ENCODE results near the gene SH3RF3.

The SH3RF3 gene

GRCh38 chr2:109427661-109428091, 298.7 kb downstream of the SH3RF3 start:
- ATAC-seq (ENCODE audit: low read depth) (no peak), DNase-seq (ENCODE audit: low spot score) (peak; percentile 46)
- H3K9me3 ChIP-seq (ENCODE audit: severe bottlenecking) = no peaks in the 10 kb centered on the region
- H3K4me1 ChIP-seq (ENCODE audit: insufficient read depth, poor library complexity, severe bottlenecking) = no peaks in the 10 kb centered on the region
- no peak overlapping the region for H3K4me3 ChIP-seq (ENCODE audit: severe bottlenecking)
- H3K27ac ChIP-seq (ENCODE audit: poor library complexity, severe bottlenecking) = no peak overlapping the region
- no peaks in the 10 kb centered on the region for H3K36me3 ChIP-seq (ENCODE audit: low read depth)
- no peak for TF ChIP-seq CTCF (IDR thresholded peaks at IDR 0.05; ENCODE audit: poor library complexity, severe bottlenecking)
- no peaks in the 10 kb centered on the region for H3K27me3 ChIP-seq (ENCODE audit: insufficient read depth, poor library complexity, severe bottlenecking)

- Histone ChIP-seq H3K27ac (ENCODE audit: poor library complexity, severe bottlenecking) (no peak overlapping the region), H3K9me3 (ENCODE audit: severe bottlenecking) (no peaks in the 10 kb centered on the region), H3K36me3 (ENCODE audit: low read depth) (no peaks in the 10 kb centered on the region), H3K4me1 (ENCODE audit: insufficient read depth, poor library complexity, severe bottlenecking) (no peaks in the 10 kb centered on the region), H3K4me3 (ENCODE audit: severe bottlenecking) (no peak overlapping the region), H3K27me3 (ENCODE audit: insufficient read depth, poor library complexity, severe bottlenecking) (no peaks in the 10 kb centered on the region)
- no peak for TF ChIP-seq CTCF (IDR thresholded peaks at IDR 0.05; ENCODE audit: poor library complexity, severe bottlenecking)
- peak; percentile 55 for DNase-seq (ENCODE audit: low spot score)
- ATAC-seq (ENCODE audit: low read depth) = no peak
Measured at GRCh38 chr2:109428281-109428680, 299.3 kb downstream of the SH3RF3 start.

GRCh38 chr2:109428841-109429566, 300.0 kb downstream of the SH3RF3 start:
- Histone ChIP-seq H3K36me3 (ENCODE audit: low read depth) (no peaks in the 10 kb centered on the region), H3K4me1 (ENCODE audit: insufficient read depth, poor library complexity, severe bottlenecking) (no peaks in the 10 kb centered on the region), H3K27me3 (ENCODE audit: insufficient read depth, poor library complexity, severe bottlenecking) (no peaks in the 10 kb centered on the region), H3K9me3 (ENCODE audit: severe bottlenecking) (no peaks in the 10 kb centered on the region), H3K4me3 (ENCODE audit: severe bottlenecking) (no peak overlapping the region), H3K27ac (ENCODE audit: poor library complexity, severe bottlenecking) (no peak overlapping the region)
- DNase-seq (ENCODE audit: low spot score) (peak; percentile 40), ATAC-seq (ENCODE audit: low read depth) (no peak)
- no peak for TF ChIP-seq CTCF (IDR thresholded peaks at IDR 0.05; ENCODE audit: poor library complexity, severe bottlenecking)

GRCh38 chr2:109429567-109430328, 300.7 kb downstream of the SH3RF3 start:
- Histone ChIP-seq H3K4me1 (ENCODE audit: insufficient read depth, poor library complexity, severe bottlenecking) (no peaks in the 10 kb centered on the region), H3K36me3 (ENCODE audit: low read depth) (no peaks in the 10 kb centered on the region), H3K9me3 (ENCODE audit: severe bottlenecking) (no peaks in the 10 kb centered on the region), H3K27me3 (ENCODE audit: insufficient read depth, poor library complexity, severe bottlenecking) (no peaks in the 10 kb centered on the region), H3K27ac (ENCODE audit: poor library complexity, severe bottlenecking) (no peak overlapping the region), H3K4me3 (ENCODE audit: severe bottlenecking) (no peak overlapping the region)
- ATAC-seq (ENCODE audit: low read depth) = no peak
- peak; percentile 53 for DNase-seq (ENCODE audit: low spot score)
- no peak for TF ChIP-seq CTCF (IDR thresholded peaks at IDR 0.05; ENCODE audit: poor library complexity, severe bottlenecking)

- H3K4me1 ChIP-seq (ENCODE audit: insufficient read depth, poor library complexity, severe bottlenecking) = no peaks in the 10 kb centered on the region
- DNase-seq (ENCODE audit: low spot score) = no peak
- no peak overlapping the region for H3K27ac ChIP-seq (ENCODE audit: poor library complexity, severe bottlenecking)
- no peak for TF ChIP-seq CTCF (IDR thresholded peaks at IDR 0.05; ENCODE audit: poor library complexity, severe bottlenecking)
- no peak for ATAC-seq (ENCODE audit: low read depth)
- no peaks in the 10 kb centered on the region for H3K27me3 ChIP-seq (ENCODE audit: insufficient read depth, poor library complexity, severe bottlenecking)
- no peaks in the 10 kb centered on the region for H3K36me3 ChIP-seq (ENCODE audit: low read depth)
- no peak overlapping the region for H3K4me3 ChIP-seq (ENCODE audit: severe bottlenecking)
- H3K9me3 ChIP-seq (ENCODE audit: severe bottlenecking) = no peaks in the 10 kb centered on the region
Measured at GRCh38 chr2:109430329-109430636, 301.3 kb downstream of the SH3RF3 start.

All from RWPE2 (cell line).